HEK293T (cell line): ENCODE data around the gene FAM89A.

Experiments
- ARNT ChIP-seq: fragments of 450-650 bp; IDR thresholded peaks from 2 replicates; pipeline ENCODE4 v1.6.1; 2017; ENCODE audit warnings: mild to moderate bottlenecking
- BHLHE40 ChIP-seq: fragments of 450-650 bp; IDR thresholded peaks from 2 replicates; pipeline ENCODE4 v1.6.1; 2016; ENCODE audit warnings: mild to moderate bottlenecking, moderate library complexity, borderline replicate concordance
- ELF4 ChIP-seq: fragments of 450-650 bp; IDR thresholded peaks from 2 replicates; pipeline ENCODE4 v1.6.1; 2017; ENCODE audit warnings: antibody characterized with exemption
- FOXK2 ChIP-seq: fragments of 450-650 bp; IDR thresholded peaks from 2 replicates; pipeline ENCODE4 v1.6.1; 2016; ENCODE audit warnings: mild to moderate bottlenecking
- FOXM1 ChIP-seq: fragments of 450-650 bp; IDR thresholded peaks from 2 replicates; pipeline ENCODE4 v1.6.1; 2017; ENCODE audit warnings: mild to moderate bottlenecking, borderline replicate concordance
- LEF1 ChIP-seq: fragments of 450-650 bp; IDR thresholded peaks from 2 replicates; pipeline ENCODE4 v1.6.1; 2017; ENCODE audit warnings: mild to moderate bottlenecking, borderline replicate concordance
- SP1 ChIP-seq: fragments of 450-650 bp; IDR thresholded peaks from 2 replicates; pipeline ENCODE4 v1.6.1; 2017
- TARDBP ChIP-seq: fragments of 450-650 bp; IDR thresholded peaks from 2 replicates; pipeline ENCODE4 v1.6.1; 2016
- ZNF384 ChIP-seq: fragments of 450-650 bp; IDR thresholded peaks from 2 replicates; pipeline ENCODE4 v1.6.1; 2016

- TF ChIP-seq FOXM1 (no peak), LEF1 (no peak), ARNT (no peak), SP1 (no peak), BHLHE40 (no peak), ELF4 (no peak), FOXK2 (no peak), ZNF384 (no peak), TARDBP (no peak)
Measured at GRCh38 chr1:230979389-230979716, 60.7 kb downstream of the FAM89A start.
